HEK293 (cell line): ENCODE data around the gene UBE2J2.

ENCODE experiments used
- CTCF ChIA-PET: fragments of 350-600 bp; formaldehyde crosslinking; extraction: SDS; loops from one replicate; lab custom pipeline; 2021; ENCODE audit warnings: antibody characterized with exemption; lab: Yijun Ruan, JAX
- POLR2A ChIA-PET: fragments of 300-600 bp; formaldehyde crosslinking; extraction: SDS; loops from one replicate; lab custom pipeline; 2020; ENCODE audit warnings: antibody characterized with exemption, inconsistent platforms; lab: Yijun Ruan, JAX
- H3K27ac ChIP-seq: fragments of 200-500 bp; sonication (Bioruptor generic); 2 replicates; pipeline ENCODE4 v1.5.1; 2014; ENCODE audit warnings: low read depth, low read length, control low read depth, inconsistent platforms; ENCODE audit errors: extremely low read depth
- H3K36me3 ChIP-seq, 2 experiments: fragments of 200-500 bp in 1 of 2; sonication (Bioruptor generic) in 1 of 2; 1 replicate in 1 of 2; 2 replicates in 1 of 2; pipeline ENCODE4 v1.5.1; 2014 to 2017; ENCODE audit warnings: inconsistent platforms in 2 of 2, low read length in 2 of 2; ENCODE audit not compliant: control insufficient read depth in 2 of 2, insufficient read depth in 1 of 2
- H3K4me1 ChIP-seq: fragments of 200-500 bp; sonication (Bioruptor generic); 2 replicates; pipeline ENCODE4 v1.5.1; 2014; ENCODE audit warnings: mild to moderate bottlenecking, low read length, inconsistent platforms; ENCODE audit not compliant: control insufficient read depth, insufficient read depth
- H3K4me3 ChIP-seq: 2 replicates; pipeline ENCODE4 v1.5.1; 2011; ENCODE audit warnings: low read depth, mild to moderate bottlenecking, control low read depth, low read length, moderate library complexity
- H3K9me3 ChIP-seq: fragments of 200-500 bp; sonication (Bioruptor generic); 2 replicates; pipeline ENCODE4 v1.5.1; 2014; ENCODE audit warnings: low read depth, low read length, inconsistent platforms; ENCODE audit not compliant: control insufficient read depth, insufficient read depth
- KLF9 ChIP-seq: fragments of 450-650 bp; formaldehyde crosslinking; IDR thresholded peaks from 2 replicates; pipeline ENCODE4 v1.5.1; 2016; ENCODE audit warnings: missing biosample characterization, missing genetic modification characterization, low read depth
- PRDM1 ChIP-seq: fragments of 450-650 bp; formaldehyde crosslinking; IDR thresholded peaks from 2 replicates; pipeline ENCODE4; 2016; ENCODE audit warnings: missing biosample characterization, missing genetic modification characterization
- SETDB1 ChIP-seq: IDR thresholded peaks from one replicate; pipeline ENCODE4 v1.6.1; 2017; ENCODE audit warnings: mild to moderate bottlenecking, low read length, moderate library complexity, mixed read lengths; ENCODE audit not compliant: insufficient read length
- ZNF146 ChIP-seq: fragments of 450-650 bp; formaldehyde crosslinking; IDR thresholded peaks from 2 replicates; pipeline ENCODE4 v1.5.1; 2016; ENCODE audit warnings: missing biosample characterization, missing genetic modification characterization
- ZNF19 ChIP-seq: fragments of 450-650 bp; formaldehyde crosslinking; IDR thresholded peaks from 2 replicates; pipeline ENCODE4; 2016; ENCODE audit warnings: missing biosample characterization, missing genetic modification characterization, low read depth
- ZNF302 ChIP-seq: fragments of 450-650 bp; formaldehyde crosslinking; IDR thresholded peaks from 2 replicates; pipeline ENCODE4 v1.5.1; 2016; ENCODE audit warnings: missing biosample characterization, missing genetic modification characterization, low read depth
- ZNF530 ChIP-seq: fragments of 450-650 bp; formaldehyde crosslinking; IDR thresholded peaks from 2 replicates; pipeline ENCODE4 v1.5.1; 2016; ENCODE audit warnings: low read depth, missing biosample characterization, missing genetic modification characterization
- ZNF560 ChIP-seq: fragments of 450-650 bp; formaldehyde crosslinking; IDR thresholded peaks from 2 replicates; pipeline ENCODE4 v1.5.1; 2017; ENCODE audit warnings: missing biosample characterization, missing genetic modification characterization, borderline replicate concordance
- ZNF571 ChIP-seq: fragments of 450-650 bp; formaldehyde crosslinking; IDR thresholded peaks from 2 replicates; pipeline ENCODE4 v1.5.0; 2017; ENCODE audit warnings: missing biosample characterization, missing genetic modification characterization
- ZNF629 ChIP-seq: fragments of 450-650 bp; formaldehyde crosslinking; IDR thresholded peaks from 2 replicates; pipeline ENCODE4 v1.5.1; 2017; ENCODE audit warnings: missing biosample characterization, missing genetic modification characterization
- ZNF654 ChIP-seq: fragments of 450-650 bp; formaldehyde crosslinking; IDR thresholded peaks from 2 replicates; pipeline ENCODE4 v1.5.1; 2016; ENCODE audit warnings: low read depth, missing biosample characterization, missing genetic modification characterization
- ZNF658 ChIP-seq: fragments of 450-650 bp; formaldehyde crosslinking; IDR thresholded peaks from 2 replicates; pipeline ENCODE4; 2016; ENCODE audit warnings: missing biosample characterization, missing genetic modification characterization
- ZNF660 ChIP-seq: fragments of 450-650 bp; IDR thresholded peaks from 2 replicates; pipeline ENCODE4 v1.5.1; 2018; ENCODE audit warnings: missing biosample characterization, mild to moderate bottlenecking, missing genetic modification characterization
- TF ChIP-seq, protein P1 (sequence below): fragments of 450-650 bp; formaldehyde crosslinking; IDR thresholded peaks from 2 replicates; pipeline ENCODE4 v1.5.1; 2016; ENCODE audit warnings: missing biosample characterization, missing genetic modification characterization
- TF ChIP-seq, protein P2 (sequence below): fragments of 450-650 bp; formaldehyde crosslinking; IDR thresholded peaks from 2 replicates; pipeline ENCODE4 v1.5.1; 2016; ENCODE audit warnings: missing biosample characterization, missing genetic modification characterization
- TF ChIP-seq, protein P3 (sequence below): fragments of 450-650 bp; formaldehyde crosslinking; IDR thresholded peaks from 2 replicates; pipeline ENCODE4 v1.5.1; 2017; ENCODE audit warnings: missing biosample characterization, missing genetic modification characterization
- TF ChIP-seq, protein P4 (sequence below): fragments of 450-650 bp; formaldehyde crosslinking; IDR thresholded peaks from 2 replicates; pipeline ENCODE4 v1.5.0; 2017; ENCODE audit warnings: missing biosample characterization, missing genetic modification characterization, borderline replicate concordance

The UBE2J2 gene

DNA sequence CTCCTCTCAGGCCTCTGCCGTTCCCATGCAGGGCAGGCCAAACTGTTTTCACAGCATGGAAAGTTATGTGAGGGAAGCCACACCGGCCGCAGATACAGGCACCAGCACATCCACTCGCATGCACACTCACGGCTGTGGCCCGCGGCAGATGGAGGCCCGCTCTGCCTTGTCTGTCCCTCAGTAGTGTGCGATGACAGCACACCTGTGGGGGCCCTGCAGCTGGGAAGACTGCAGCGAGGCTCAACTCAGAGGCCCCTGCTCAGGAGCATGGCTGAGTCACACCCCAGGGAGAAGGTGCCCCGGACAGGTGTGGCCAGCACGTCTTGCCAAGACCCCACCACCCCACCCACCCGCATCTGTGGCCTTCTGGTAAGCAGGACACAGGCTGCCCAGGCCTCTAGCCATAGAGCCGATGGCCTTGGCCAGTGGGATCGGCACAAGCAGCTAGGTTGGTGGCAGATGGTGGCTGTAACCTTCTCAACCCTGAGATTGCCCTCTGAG, 1.3 kb upstream of the UBE2J2 start:
- no peak for TF ChIP-seq ZNF660 (tag by site-specific recombination)
- TF ChIP-seq PRDM1 (tag by site-specific recombination): no peak
- TF ChIP-seq ZNF654 (tag by site-specific recombination): no peak
- no peak for TF ChIP-seq ZNF560 (tag by site-specific recombination)
- TF ChIP-seq, protein P1, sequence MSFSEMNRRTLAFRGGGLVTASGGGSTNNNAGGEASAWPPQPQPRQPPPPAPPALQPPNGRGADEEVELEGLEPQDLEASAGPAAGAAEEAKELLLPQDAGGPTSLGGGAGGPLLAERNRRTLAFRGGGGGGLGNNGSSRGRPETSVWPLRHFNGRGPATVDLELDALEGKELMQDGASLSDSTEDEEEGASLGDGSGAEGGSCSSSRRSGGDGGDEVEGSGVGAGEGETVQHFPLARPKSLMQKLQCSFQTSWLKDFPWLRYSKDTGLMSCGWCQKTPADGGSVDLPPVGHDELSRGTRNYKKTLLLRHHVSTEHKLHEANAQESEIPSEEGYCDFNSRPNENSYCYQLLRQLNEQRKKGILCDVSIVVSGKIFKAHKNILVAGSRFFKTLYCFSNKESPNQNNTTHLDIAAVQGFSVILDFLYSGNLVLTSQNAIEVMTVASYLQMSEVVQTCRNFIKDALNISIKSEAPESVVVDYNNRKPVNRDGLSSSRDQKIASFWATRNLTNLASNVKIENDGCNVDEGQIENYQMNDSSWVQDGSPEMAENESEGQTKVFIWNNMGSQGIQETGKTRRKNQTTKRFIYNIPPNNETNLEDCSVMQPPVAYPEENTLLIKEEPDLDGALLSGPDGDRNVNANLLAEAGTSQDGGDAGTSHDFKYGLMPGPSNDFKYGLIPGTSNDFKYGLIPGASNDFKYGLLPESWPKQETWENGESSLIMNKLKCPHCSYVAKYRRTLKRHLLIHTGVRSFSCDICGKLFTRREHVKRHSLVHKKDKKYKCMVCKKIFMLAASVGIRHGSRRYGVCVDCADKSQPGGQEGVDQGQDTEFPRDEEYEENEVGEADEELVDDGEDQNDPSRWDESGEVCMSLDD (tag by site-specific recombination): no peak
- TF ChIP-seq SETDB1: no peak
- no peak for TF ChIP-seq KLF9 (tag by site-specific recombination)
- no peak for TF ChIP-seq ZNF19 (tag by site-specific recombination)
- TF ChIP-seq ZNF629: no peak
- no peak for TF ChIP-seq ZNF530 (tag by site-specific recombination)
- no peak for TF ChIP-seq ZNF658 (tag by site-specific recombination)
- TF ChIP-seq ZNF571 (tag by site-specific recombination): no peak
- TF ChIP-seq, protein P2, sequence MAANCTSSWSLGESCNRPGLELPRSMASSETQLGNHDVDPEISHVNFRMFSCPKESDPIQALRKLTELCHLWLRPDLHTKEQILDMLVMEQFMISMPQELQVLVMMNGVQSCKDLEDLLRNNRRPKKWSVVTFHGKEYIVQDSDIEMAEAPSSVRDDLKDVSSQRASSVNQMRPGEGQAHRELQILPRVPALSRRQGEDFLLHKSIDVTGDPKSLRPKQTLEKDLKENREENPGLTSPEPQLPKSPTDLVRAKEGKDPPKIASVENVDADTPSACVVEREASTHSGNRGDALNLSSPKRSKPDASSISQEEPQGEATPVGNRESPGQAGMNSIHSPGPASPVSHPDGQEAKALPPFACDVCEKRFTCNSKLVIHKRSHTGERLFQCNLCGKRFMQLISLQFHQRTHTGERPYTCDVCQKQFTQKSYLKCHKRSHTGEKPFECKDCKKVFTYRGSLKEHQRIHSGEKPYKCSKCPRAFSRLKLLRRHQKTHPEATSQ (tag by site-specific recombination): no peak
- no peak for TF ChIP-seq ZNF146 (tag by site-specific recombination)
- TF ChIP-seq, protein P3, sequence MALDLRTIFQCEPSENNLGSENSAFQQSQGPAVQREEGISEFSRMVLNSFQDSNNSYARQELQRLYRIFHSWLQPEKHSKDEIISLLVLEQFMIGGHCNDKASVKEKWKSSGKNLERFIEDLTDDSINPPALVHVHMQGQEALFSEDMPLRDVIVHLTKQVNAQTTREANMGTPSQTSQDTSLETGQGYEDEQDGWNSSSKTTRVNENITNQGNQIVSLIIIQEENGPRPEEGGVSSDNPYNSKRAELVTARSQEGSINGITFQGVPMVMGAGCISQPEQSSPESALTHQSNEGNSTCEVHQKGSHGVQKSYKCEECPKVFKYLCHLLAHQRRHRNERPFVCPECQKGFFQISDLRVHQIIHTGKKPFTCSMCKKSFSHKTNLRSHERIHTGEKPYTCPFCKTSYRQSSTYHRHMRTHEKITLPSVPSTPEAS (tag by site-specific recombination): no peak
- no peak for TF ChIP-seq ZNF302 (tag by site-specific recombination)
- TF ChIP-seq, protein P4, sequence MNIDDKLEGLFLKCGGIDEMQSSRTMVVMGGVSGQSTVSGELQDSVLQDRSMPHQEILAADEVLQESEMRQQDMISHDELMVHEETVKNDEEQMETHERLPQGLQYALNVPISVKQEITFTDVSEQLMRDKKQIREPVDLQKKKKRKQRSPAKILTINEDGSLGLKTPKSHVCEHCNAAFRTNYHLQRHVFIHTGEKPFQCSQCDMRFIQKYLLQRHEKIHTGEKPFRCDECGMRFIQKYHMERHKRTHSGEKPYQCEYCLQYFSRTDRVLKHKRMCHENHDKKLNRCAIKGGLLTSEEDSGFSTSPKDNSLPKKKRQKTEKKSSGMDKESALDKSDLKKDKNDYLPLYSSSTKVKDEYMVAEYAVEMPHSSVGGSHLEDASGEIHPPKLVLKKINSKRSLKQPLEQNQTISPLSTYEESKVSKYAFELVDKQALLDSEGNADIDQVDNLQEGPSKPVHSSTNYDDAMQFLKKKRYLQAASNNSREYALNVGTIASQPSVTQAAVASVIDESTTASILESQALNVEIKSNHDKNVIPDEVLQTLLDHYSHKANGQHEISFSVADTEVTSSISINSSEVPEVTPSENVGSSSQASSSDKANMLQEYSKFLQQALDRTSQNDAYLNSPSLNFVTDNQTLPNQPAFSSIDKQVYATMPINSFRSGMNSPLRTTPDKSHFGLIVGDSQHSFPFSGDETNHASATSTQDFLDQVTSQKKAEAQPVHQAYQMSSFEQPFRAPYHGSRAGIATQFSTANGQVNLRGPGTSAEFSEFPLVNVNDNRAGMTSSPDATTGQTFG: no peak
- peaks cover 4 to 28% of the 10 kb centered on the region in 2 experiments; a peak in 2 of 3 replicates for H3K36me3 ChIP-seq
- no peaks in the 10 kb centered on the region for H3K9me3 ChIP-seq
- H3K4me1 ChIP-seq: 0 out of 2 replicates have a peak, but pooled peaks cover 4% of the 10 kb centered on the region
- POLR2A ChIA-PET: no interaction called here
- CTCF ChIA-PET: interaction anchor here (0.6 to 0.8 kb wide), 2 partner anchors 8 to 11 kb away, joined by 3 read pairs; no protein-coding TSS in a partner anchor
- no peak overlapping the region for H3K4me3 ChIP-seq
- no peak overlapping the region for H3K27ac ChIP-seq
